ENCODE results near the gene CLDND2. TPM values are rescaled to one million over a fixed set of nuclear protein-coding genes. Genes with fewer than 3 reads are reported as not detected.

The CLDND2 gene
- total RNA-seq, 1 experiment from 2014 or later: not detected

- WGBS (ENCODE audit: extremely low coverage, insufficient read length, low lambda C conversion rate): no CpG with 5 or more reads among the region's 3 CpGs
- no peak overlapping the region for H3K4me3 Mint-ChIP-seq
- no peak overlapping the region for H3K9ac ChIP-seq (ENCODE audit: extremely low read depth, insufficient read length, low read length)
Observed at GRCh38 chr19:51317376-51317775, 51.4 kb downstream of the CLDND2 start.

More at GRCh38 chr19:51317376-51317775, 51.4 kb downstream of the CLDND2 start:
- Histone ChIP-seq H3K79me2 (ENCODE audit: insufficient read depth, low read length) (no peaks in the 10 kb centered on the region), H3K9me3 (ENCODE audit: control insufficient read depth, low read depth, low read length) (no peaks in the 10 kb centered on the region), H3K23me2 (ENCODE audit: insufficient read length, low read depth, low read length, poor library complexity, severe bottlenecking) (peaks cover under 1% of the 10 kb centered on the region), H3T11ph (ENCODE audit: low read length) (no peak overlapping the region), H2BK5ac (ENCODE audit: insufficient read length, low read length) (no peak overlapping the region), H3K27me3 (ENCODE audit: insufficient read depth, low read length) (no peaks in the 10 kb centered on the region), H2BK15ac (ENCODE audit: low read depth, low read length) (no peak overlapping the region), H2AFZ (ENCODE audit: low read length) (no peak overlapping the region), H3K56ac (ENCODE audit: insufficient read length, low read depth, low read length) (no peak overlapping the region), H3K4ac (ENCODE audit: low read depth, low read length) (no peak overlapping the region), H2BK120ac (ENCODE audit: low read depth, low read length, poor library complexity, severe bottlenecking) (no peak overlapping the region), H4K20me1 (ENCODE audit: control insufficient read depth, insufficient read depth, insufficient read length) (no peaks in the 10 kb centered on the region), H3K14ac (ENCODE audit: insufficient read depth, low read length) (no peak overlapping the region), H4K91ac (ENCODE audit: insufficient read length, low read depth, low read length) (no peak overlapping the region), H3K79me1 (ENCODE audit: insufficient read depth, low read depth, low read length, poor library complexity, severe bottlenecking) (no peaks in the 10 kb centered on the region), H2BK12ac (ENCODE audit: insufficient read length, low read depth, low read length) (no peak overlapping the region), H2BK20ac (ENCODE audit: low read depth, low read length, poor library complexity, severe bottlenecking) (no peak overlapping the region), H3K23ac (ENCODE audit: insufficient read length, low read depth, low read length) (no peak overlapping the region), H3K18ac (ENCODE audit: insufficient read length, low read depth, low read length) (no peak overlapping the region), H3K27ac (ENCODE audit: insufficient read length, low read depth, low read length) (no peak overlapping the region), H4K5ac (ENCODE audit: insufficient read length, low read depth, low read length) (no peak overlapping the region), H2AK5ac (ENCODE audit: insufficient read length, low read length) (no peak overlapping the region), H3K4me1 (ENCODE audit: insufficient read depth, low read length) (peaks cover 4% of the 10 kb centered on the region; the same call in 1 of the 2 replicates), H3K4me2 (ENCODE audit: insufficient read depth, insufficient read length, low read length) (no peak overlapping the region), H4K8ac (replicated peaks; ENCODE audit: insufficient read length, low read depth, low read length) (no peak overlapping the region)
- Mint-ChIP-seq H3K4me1 (peaks cover 15 to 17% of the 10 kb centered on the region in 2 experiments), H3K27ac (no peak overlapping the region), H3K36me3 (ENCODE audit: insufficient read depth in 1 of 3, low read depth in 3 of 3) (peaks cover 6 to 13% (median 12%) of the 10 kb centered on the region in 3 experiments; a peak in 6 of 7 replicates), H3K9me3 (peaks cover 0 to 6% of the 10 kb centered on the region in 2 experiments; a peak in 2 of 5 replicates), H3K27me3 (ENCODE audit: low read depth) (no peaks in the 10 kb centered on the region; the same call in none of the 2 replicates)
- TF ChIP-seq CTCF (conservative IDR thresholded peaks at IDR 0.05): no peak
- no peak for DNase-seq

Other genes starting within 250 kb of the CLDND2 start
- gene SIGLEC9, start 244.1 kb downstream of the CLDND2 start, total RNA-seq (2021): not detected in 2 replicates
- gene SIGLEC7, start 226.7 kb downstream of the CLDND2 start, total RNA-seq (2021): not detected in 2 replicates
- gene CD33, start 143.9 kb downstream of the CLDND2 start, total RNA-seq (2021): 0.09 and 0.35 TPM in 2 replicates
- gene SIGLECL1, start 117.9 kb downstream of the CLDND2 start, total RNA-seq (2021): not detected in 2 replicates
- gene IGLON5, start 57.4 kb downstream of the CLDND2 start, total RNA-seq (2021): 41.4 and 42.3 TPM in 2 replicates
- 5.3 and 5.6 TPM in 2 replicates for gene VSIG10L, start 26.9 kb downstream of the CLDND2 start, total RNA-seq (2021)
- gene ETFB, start 2.6 kb downstream of the CLDND2 start, total RNA-seq (2021): 44.8 and 49.4 TPM in 2 replicates
- not detected in 2 replicates for gene NKG7, start 3.7 kb upstream of the CLDND2 start, total RNA-seq (2021)
- gene LIM2, start 19.0 kb upstream of the CLDND2 start, total RNA-seq (2021): not detected in 2 replicates
- gene C19orf84, start 21.6 kb upstream of the CLDND2 start, total RNA-seq (2021): 4.1 and 4.8 TPM in 2 replicates
- not detected in 2 replicates for gene SIGLEC10, start 48.6 kb upstream of the CLDND2 start, total RNA-seq (2021)
- gene SIGLEC8, start 89.5 kb upstream of the CLDND2 start, total RNA-seq (2021): not detected in 2 replicates
- not detected in 2 replicates for gene CEACAM18, start 109.5 kb upstream of the CLDND2 start, total RNA-seq (2021)
- gene SIGLEC12, start 132.8 kb upstream of the CLDND2 start, total RNA-seq (2021): not detected in 2 replicates
- gene SIGLEC6, start 162.7 kb upstream of the CLDND2 start, total RNA-seq (2021): 0.31 TPM in 1 of 2 replicates, not detected in the other
- 9.7 and 10.7 TPM in 2 replicates for gene ZNF175, start 202.3 kb upstream of the CLDND2 start, total RNA-seq (2021)

Data from H9 (cell line).